IPS DF 6.9 (cell line): ENCODE results near the gene SHOC2.

Source experiments
- DNase-seq: peaks from one replicate; pipeline ENCODE4 v3.0.0-alpha.2; 2013; ENCODE audit warnings: low read depth, low spot score
- H3K27ac ChIP-seq: one replicate; pipeline ENCODE4 v1.5.1; 2013; ENCODE audit warnings: low read length, control low read depth
- H3K27me3 ChIP-seq: 2 replicates; pipeline ENCODE4 v1.6.1; 2013; ENCODE audit warnings: mild to moderate bottlenecking, low read length; ENCODE audit not compliant: control insufficient read depth, insufficient read depth
- H3K36me3 ChIP-seq: 2 replicates; pipeline ENCODE4 v1.6.1; 2013; ENCODE audit warnings: low read length; ENCODE audit not compliant: control insufficient read depth, insufficient read depth
- H3K4me1 ChIP-seq: 2 replicates; pipeline ENCODE4 v1.6.1; 2013; ENCODE audit warnings: low read length; ENCODE audit not compliant: control insufficient read depth, insufficient read depth
- H3K4me3 ChIP-seq: 2 replicates; pipeline ENCODE4 v1.5.1; 2013; ENCODE audit warnings: mild to moderate bottlenecking, low read length
- H3K9me3 ChIP-seq: 2 replicates; pipeline ENCODE4 v1.6.1; 2013; ENCODE audit warnings: low read length, inconsistent platforms; ENCODE audit not compliant: control insufficient read depth, insufficient read depth
- WGBS: extraction: QIAGEN DNeasy Blood & Tissue Kit; methylation state at CpG from one replicate; pipeline ENCODE4 v1.1.7; 2013; ENCODE audit warnings: mixed read lengths, missing lambda C conversion rate; ENCODE audit not compliant: insufficient read length, insufficient coverage; 5-methylcytosine and 5-hydroxymethylcytosine counted together

The SHOC2 gene

DNA sequence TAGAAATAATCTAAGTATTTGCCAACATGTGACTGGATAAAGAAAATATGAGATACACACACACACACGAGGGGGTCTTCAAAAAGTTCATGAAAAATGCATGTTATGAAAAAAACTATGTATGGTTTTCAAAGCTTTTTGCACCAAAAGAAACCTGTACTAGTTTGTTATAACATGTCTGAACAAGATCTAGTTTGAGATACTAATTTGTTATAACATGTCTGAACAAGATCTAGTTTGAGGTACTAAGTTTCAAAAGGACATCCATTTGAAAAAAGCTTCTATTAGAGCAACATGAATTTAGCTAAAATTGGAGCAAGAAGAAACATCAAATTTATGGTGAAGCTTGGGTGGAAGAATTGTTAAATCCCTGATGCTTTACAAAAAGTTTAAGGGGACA lies 137.6 kb downstream of the SHOC2 start:
- Histone ChIP-seq H3K27me3 (no peaks in the 10 kb centered on the region), H3K4me3 (no peak overlapping the region), H3K27ac (no peak overlapping the region), H3K4me1 (no peaks in the 10 kb centered on the region), H3K36me3 (no peaks in the 10 kb centered on the region), H3K9me3 (no peaks in the 10 kb centered on the region)
- no peak for DNase-seq
- no CpG with 5 or more reads among the region's 1 CpG for WGBS
